Skeletal muscle cell (primary cell): ENCODE results near the gene CADM1.

ENCODE experiments used
- DNase-seq: peaks from one replicate; pipeline ENCODE4 v3.0.0-alpha.2; 2010; ENCODE audit warnings: low read depth
- H3K4me3 ChIP-seq: 2 replicates; pipeline ENCODE4 v1.5.1; 2011; ENCODE audit warnings: low read depth, mild to moderate bottlenecking, control low read depth, low read length, moderate library complexity

Gene CADM1

GRCh38 chr11:115182282-115182955, 321.8 kb downstream of the CADM1 start:
- H3K4me3 ChIP-seq = no peak overlapping the region
- DNase-seq = no peak

GRCh38 chr11:115181538-115181937, 322.7 kb downstream of the CADM1 start:
- DNase-seq = no peak
- H3K4me3 ChIP-seq = no peak overlapping the region

GRCh38 chr11:115180272-115180671, 323.9 kb downstream of the CADM1 start:
- DNase-seq = no peak
- H3K4me3 ChIP-seq = no peak overlapping the region

GRCh38 chr11:115179636-115180035, 324.6 kb downstream of the CADM1 start:
- no peak for DNase-seq
- no peak overlapping the region for H3K4me3 ChIP-seq

- no peak for DNase-seq
- H3K4me3 ChIP-seq = no peak overlapping the region
Measured at GRCh38 chr11:115178705-115179104, 325.5 kb downstream of the CADM1 start.

- no peak for DNase-seq
- no peak overlapping the region for H3K4me3 ChIP-seq
Measured at GRCh38 chr11:115173136-115173535, 331.1 kb downstream of the CADM1 start.

GRCh38 chr11:115170133-115170815, 333.9 kb downstream of the CADM1 start:
- DNase-seq = no peak
- H3K4me3 ChIP-seq = no peak overlapping the region

GRCh38 chr11:115169251-115169650, 335.0 kb downstream of the CADM1 start:
- DNase-seq = no peak
- no peak overlapping the region for H3K4me3 ChIP-seq

GRCh38 chr11:115168686-115169085, 335.5 kb downstream of the CADM1 start:
- DNase-seq = no peak
- no peak overlapping the region for H3K4me3 ChIP-seq

GRCh38 chr11:115168229-115168671, 336.0 kb downstream of the CADM1 start:
- no peak overlapping the region for H3K4me3 ChIP-seq
- no peak for DNase-seq

GRCh38 chr11:115167456-115167855, 336.8 kb downstream of the CADM1 start:
- no peak for DNase-seq
- no peak overlapping the region for H3K4me3 ChIP-seq

GRCh38 chr11:115166820-115167219, 337.4 kb downstream of the CADM1 start:
- H3K4me3 ChIP-seq = no peak overlapping the region
- DNase-seq = no peak

- no peak for DNase-seq
- no peak overlapping the region for H3K4me3 ChIP-seq
Measured at GRCh38 chr11:115164774-115165173, 339.4 kb downstream of the CADM1 start.

- no peak overlapping the region for H3K4me3 ChIP-seq
- no peak for DNase-seq
Measured at GRCh38 chr11:115162919-115163318, 341.3 kb downstream of the CADM1 start.

GRCh38 chr11:115161876-115162275, 342.3 kb downstream of the CADM1 start:
- no peak for DNase-seq
- H3K4me3 ChIP-seq = no peak overlapping the region

- H3K4me3 ChIP-seq = no peak overlapping the region
- DNase-seq = no peak
Measured at GRCh38 chr11:115159207-115159606, 345.0 kb downstream of the CADM1 start.

GRCh38 chr11:115158053-115158452, 346.2 kb downstream of the CADM1 start:
- H3K4me3 ChIP-seq = no peak overlapping the region
- DNase-seq = no peak

GRCh38 chr11:115157247-115157646, 347.0 kb downstream of the CADM1 start:
- DNase-seq = no peak
- H3K4me3 ChIP-seq = no peak overlapping the region

- no peak for DNase-seq
- no peak overlapping the region for H3K4me3 ChIP-seq
Measured at GRCh38 chr11:115155978-115156377, 348.2 kb downstream of the CADM1 start.

GRCh38 chr11:115155320-115155719, 348.9 kb downstream of the CADM1 start:
- no peak overlapping the region for H3K4me3 ChIP-seq
- DNase-seq = no peak

- no peak for DNase-seq
Measured at GRCh38 chr11:115154355-115154736, 349.9 kb downstream of the CADM1 start.

More at GRCh38 chr11:115154355-115154736, 349.9 kb downstream of the CADM1 start:
- no peak overlapping the region for H3K4me3 ChIP-seq
